ENCODE results near the gene SPINT3.
"Not testable (repeated sequence)": the region's sequence is repeated elsewhere in the genome, so short reads cannot be mapped to it uniquely, and the experiment has no call there.

SPINT3 gene

DNA sequence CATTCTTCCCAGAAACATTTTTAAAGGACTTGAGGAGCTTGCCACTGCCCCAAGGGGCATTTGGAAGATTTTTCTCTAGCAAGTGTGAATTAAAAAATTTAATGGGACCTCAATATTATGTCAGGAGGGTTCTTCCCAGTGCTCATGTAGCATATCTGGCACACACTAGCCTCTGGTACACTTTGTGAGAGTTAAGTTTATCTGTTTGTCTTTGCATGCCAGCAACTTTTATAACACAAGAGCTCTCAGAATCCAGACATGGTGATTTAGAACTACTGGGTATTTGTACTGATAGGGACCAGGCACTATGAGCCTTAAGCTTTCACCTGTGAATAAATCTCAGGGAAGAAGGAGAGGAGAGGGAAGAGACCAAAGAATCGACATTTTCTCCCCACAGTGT, 12.9 kb downstream of the SPINT3 start:
- DNase-seq (ENCODE audit: low read depth) = no peak

GRCh38 chr20:45501600-45501999, 13.8 kb downstream of the SPINT3 start:
- DNase-seq (ENCODE audit: low read depth) = no peak

GRCh38 chr20:45500022-45500421, 15.4 kb downstream of the SPINT3 start:
- no peak for DNase-seq (ENCODE audit: low read depth)

GRCh38 chr20:45497971-45498494, 17.4 kb downstream of the SPINT3 start:
- no peak for DNase-seq (ENCODE audit: low read depth)

- DNase-seq (ENCODE audit: low read depth) = no peak
Observed at GRCh38 chr20:45496166-45496565, 19.3 kb downstream of the SPINT3 start.

DNA sequence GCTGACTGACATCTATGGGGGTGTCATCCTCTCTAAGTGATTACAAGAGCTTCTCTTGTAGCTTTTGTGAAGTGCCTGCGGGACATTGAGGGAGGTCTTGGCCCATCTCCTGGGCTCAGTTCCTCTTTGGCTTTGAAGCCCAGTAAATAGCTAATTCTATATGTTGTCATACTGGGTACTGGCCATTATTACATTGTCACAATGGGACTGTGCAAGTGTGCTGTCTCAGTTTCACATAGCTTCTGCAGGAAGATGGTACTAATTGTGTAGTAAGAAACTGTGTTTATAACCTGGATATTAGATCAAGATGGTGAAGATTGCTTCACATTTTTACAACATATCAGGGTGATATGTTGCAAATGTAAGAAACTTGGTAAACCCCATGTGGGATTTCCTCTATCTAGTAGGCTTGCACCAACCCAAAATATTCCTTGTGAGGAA, 19.9 kb downstream of the SPINT3 start:
- no peak for DNase-seq (ENCODE audit: low read depth)

DNA sequence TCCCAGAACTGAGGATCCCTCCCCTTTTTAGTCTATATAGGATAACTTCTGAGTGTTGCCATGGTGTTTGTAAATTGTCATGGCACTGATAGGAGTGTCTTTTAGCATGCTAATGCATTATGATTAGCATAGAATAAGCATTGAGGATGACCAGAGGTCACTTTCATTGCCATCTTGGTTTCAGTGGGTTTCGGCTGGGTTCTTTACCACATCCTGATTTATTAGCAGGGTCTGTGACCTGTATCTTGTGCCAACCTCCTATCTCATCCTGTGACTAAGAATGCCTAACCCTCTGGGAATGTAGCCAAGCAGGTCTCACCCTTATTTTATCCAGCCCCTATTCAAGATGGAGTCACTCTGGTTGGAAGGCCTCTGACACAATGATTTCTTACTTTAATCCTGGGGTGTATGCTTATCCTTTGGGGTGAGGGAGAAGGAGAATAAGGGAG, 26.3 kb downstream of the SPINT3 start:
- DNase-seq (ENCODE audit: low read depth) = no peak

GRCh38 chr20:45487231-45487635, 28.2 kb downstream of the SPINT3 start:
- DNase-seq (ENCODE audit: low read depth) = no peak

- DNase-seq (ENCODE audit: low read depth) = no peak
Observed at GRCh38 chr20:45485388-45485787, 30.0 kb downstream of the SPINT3 start.

- DNase-seq (ENCODE audit: low read depth) = no peak
Observed at GRCh38 chr20:45484676-45485075, 30.7 kb downstream of the SPINT3 start.

DNA sequence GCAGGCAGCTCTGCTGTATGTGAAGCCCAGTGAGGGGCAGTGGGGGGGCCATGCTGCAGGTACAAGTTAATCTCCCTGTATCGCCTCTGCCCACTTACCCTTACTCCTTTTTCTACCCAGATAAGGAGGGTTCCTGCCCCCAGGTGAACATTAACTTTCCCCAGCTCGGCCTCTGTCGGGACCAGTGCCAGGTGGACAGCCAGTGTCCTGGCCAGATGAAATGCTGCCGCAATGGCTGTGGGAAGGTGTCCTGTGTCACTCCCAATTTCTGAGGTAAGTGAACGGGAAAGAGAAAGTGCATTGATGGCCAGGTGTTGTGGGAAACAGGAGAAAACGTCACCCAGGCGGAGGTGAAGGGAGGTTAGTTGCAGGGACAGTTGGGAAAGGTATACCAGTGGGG, 35.6 kb downstream of the SPINT3 start:
- DNase-seq (ENCODE audit: low read depth) = no peak

DNA sequence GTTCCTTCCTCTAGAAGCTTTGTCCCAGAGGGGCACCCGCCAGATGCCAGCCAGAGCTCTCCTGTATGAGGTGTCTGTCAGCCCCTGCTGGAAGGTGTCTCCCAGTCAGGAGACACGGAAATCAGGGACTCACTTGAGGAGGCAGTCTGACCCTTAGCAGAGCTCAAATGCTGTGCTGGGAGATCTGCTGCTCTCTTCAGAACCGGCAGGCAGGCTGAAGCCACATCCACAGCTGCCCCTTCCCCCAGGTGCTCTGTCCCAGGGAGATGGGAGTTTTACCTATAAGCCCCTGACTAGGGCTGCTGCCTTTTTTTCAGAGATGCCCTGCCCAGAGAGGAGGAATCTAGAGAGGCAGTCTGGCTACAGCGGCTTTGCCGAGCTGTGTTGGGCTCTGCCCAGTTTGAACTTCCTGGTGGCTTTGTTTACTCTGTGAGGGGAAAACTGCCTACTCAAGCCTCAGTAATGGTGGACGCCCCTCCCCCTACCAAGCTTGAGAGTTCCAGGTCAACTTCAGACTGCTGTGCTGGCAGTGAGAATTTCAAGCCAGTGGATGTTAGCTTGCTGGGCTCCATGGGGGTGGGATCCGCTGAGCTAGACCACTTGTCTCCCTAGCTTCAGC, 37.8 kb downstream of the SPINT3 start:
- DNase-seq (ENCODE audit: low read depth) = not testable (repeated sequence)

- DNase-seq (ENCODE audit: low read depth) = not testable (repeated sequence)
Observed at GRCh38 chr20:45472286-45472685, 43.1 kb downstream of the SPINT3 start.

DNA sequence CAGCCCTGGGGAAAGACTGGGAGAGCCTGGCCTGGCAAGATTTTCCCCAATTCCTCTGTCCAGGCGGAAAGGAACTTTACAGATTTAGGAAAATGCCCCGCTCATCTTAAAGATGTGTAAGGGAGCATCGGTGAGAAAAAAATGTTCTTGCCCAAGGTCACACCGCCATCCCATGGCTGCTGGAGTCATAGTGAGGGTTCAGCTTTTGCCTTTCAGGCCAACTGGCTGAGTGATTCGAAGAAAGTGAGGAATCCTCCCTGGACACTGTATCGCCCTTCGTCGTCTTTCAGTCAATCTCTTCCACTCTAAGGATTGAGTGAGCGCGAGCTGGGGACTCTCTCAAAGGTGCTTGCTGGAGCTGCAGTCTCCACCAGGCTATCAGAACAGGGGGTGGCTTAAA, 44.5 kb downstream of the SPINT3 start:
- DNase-seq (ENCODE audit: low read depth) = no peak

DNA sequence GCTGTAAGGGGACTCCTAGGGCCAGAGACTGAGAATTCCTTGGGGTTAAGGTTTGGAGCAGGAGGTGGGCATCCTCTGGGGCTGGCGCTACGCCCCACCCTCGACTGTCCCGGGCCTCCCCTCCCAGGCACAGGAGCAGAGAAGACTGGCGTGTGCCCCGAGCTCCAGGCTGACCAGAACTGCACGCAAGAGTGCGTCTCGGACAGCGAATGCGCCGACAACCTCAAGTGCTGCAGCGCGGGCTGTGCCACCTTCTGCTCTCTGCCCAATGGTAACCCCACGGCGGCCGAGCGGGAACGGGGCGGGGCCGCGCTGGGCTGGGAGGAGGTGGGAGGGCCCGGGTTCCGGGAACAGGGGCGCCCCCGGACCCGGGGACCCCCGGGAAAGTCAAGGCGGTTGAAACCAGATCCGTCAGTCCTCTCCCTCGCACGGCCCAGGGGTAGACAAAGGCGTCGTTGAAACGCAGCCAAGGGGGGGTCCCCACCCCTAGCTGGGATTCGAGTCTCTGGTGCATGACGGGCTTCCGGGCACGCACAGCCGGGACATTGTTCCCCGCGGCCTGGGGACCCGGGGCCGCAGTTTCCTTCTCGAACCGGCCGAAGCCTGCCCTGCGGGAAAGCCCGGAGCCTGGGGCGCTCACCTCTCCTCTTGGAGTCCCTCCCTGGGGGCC, 45.0 kb downstream of the SPINT3 start:
- no peak for DNase-seq (ENCODE audit: low read depth)

DNA sequence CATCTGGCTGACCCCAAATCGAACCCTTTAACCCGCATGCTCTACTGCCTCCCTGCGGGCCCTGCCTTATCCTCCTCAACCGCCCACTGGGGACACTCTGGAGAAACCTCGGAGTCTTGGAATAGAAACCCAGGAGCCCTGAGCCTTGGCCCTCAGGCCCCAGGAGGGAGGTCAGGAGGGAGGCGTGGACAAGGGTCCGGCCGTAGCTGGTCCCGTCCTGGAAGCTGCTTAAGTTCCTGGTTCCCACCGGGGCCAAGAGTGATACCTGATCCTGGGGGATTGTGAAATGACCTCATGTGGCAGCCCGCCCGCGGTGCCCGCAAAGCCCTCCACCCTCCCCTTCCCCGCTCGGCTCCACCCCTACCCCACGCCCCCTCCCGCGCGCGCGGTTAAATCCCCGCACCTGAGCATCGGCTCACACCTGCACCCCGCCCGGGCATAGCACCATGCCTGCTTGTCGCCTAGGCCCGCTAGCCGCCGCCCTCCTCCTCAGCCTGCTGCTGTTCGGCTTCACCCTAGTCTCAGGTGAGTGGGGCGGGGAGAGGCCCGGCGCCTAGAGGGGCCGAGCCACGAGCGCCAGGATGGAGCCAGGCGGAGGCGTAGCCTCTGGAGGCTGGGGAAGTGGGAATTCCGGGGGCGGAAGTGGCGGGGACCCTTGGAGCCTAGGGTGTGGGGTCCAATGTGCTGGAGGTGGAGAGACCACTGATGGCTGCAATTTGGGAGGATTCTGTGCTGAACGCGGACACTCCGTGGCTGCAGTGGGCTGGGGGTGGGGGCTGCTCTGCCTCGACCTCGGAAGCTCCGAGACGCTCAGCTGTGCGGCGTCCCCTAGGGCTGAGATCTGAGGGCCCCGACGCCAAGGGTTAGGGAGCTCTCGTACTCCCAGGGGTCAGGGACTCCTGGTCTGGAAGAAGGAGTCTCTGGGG, 45.8 kb downstream of the SPINT3 start, which contains the start of gene WFDC2:
WFDC2 (plus strand) TSS at position 418 of the 926 bp plus-strand sequence; CDS start at position 447, 29 bp downstream.
- no peak for DNase-seq (ENCODE audit: low read depth)

GRCh38 chr20:45467861-45468260, 47.6 kb downstream of the SPINT3 start:
- DNase-seq (ENCODE audit: low read depth) = no peak

DNA sequence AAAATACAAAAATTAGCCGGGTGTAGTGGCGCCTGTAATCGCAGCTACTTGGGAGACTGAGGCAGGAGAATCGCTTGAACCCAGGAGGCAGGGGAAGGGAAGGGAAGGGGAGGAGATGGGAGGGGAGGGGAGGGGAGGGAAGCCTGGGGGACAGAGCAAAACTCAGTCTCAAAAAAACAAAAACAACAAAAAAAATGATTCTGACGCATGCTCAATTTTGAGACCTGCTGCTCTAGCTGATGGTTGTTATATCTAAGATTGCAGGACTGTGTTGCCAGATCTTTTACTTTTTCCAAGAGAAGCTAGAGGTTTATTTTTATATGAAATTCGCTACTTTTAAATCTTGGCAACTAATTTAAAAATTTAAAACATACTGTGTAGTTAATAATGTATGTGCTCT, 48.2 kb downstream of the SPINT3 start:
- no peak for DNase-seq (ENCODE audit: low read depth)

DNA sequence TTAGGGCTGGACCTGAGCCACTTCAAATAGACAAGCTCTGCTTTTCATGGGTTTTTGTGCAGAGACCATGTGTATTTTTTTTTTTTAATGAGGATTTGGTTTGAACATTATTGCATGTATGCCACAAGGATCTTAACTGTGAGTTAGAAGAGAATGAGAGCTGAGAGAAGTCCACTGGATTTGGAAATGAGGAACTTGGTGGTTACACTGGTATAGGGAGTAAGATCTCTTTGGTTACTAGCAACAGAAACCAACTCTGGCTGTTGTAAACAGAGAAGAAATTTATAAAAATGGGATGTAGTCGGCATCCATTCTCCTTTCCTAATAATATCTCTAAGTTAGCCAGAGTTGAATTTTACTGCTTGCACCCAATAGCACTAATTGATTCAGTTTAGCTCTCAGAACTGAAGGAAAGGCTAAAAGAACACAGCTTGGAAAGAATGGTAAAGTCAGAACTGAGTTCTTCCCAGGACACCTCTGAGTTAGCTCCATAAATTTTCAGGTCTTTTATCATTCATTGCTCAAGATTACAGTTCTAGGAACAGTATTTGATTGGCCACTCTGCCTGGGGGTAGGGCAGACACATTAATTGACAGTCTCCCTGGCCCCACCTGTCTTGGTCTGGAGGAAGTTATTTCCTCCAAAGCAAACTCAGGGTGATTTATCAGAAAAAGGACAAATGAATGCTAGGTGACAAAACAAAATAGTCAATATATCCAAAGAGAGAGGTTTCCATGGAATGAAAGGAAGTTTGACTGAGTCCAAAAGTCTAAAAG, 49.7 kb downstream of the SPINT3 start:
- DNase-seq (ENCODE audit: low read depth) = no peak

- DNase-seq (ENCODE audit: low read depth) = no peak
Observed at GRCh38 chr20:45463709-45464108, 51.7 kb downstream of the SPINT3 start.

DNA sequence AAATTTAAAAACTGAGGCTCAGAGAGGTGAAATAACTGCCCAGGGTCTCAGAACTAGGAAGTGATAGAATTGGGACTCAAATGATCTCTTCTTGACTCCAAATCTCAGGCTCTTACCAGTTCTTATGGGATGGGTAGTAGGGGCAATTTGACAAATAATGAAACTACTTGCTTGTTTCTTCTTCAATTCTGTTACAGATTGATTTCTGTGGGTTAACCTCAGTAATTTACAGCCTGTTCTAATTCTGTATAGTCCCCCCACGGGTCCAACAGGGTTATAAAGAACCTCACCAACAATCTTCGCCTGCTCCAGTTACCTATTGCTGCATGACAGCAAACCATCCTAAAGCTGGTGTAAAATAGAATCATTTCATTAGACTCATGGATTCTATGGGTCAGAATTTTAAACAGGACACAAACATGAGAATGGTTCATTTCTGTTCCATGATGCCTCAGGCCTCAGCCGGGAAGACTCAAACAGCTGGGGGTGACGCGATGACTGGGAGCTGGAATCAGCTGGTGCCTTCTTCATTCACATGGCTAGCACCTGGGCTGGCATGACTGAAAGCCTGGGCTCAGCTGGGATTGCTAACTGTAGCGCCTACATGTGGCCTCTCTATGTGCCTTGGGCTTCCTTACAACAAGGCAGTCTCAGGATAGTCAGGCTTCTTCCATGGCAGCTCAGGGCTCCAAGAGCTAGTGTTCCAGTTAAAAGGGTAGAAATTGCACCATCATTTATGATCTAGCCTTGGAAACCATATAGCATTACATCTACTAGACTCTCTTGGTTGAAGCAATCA, 52.5 kb downstream of the SPINT3 start:
- DNase-seq (ENCODE audit: low read depth) = no peak
